Activated effector memory CD4-positive, alpha-beta T cell treated with Interleukin-2 at 50 U/mL for 16 hours (primary cell): ENCODE results near the gene H2BK1.

Experiments used
- DNase-seq: peaks from one replicate; pipeline ENCODE4 v3.0.0-alpha.2; 2020

Gene H2BK1

DNA sequence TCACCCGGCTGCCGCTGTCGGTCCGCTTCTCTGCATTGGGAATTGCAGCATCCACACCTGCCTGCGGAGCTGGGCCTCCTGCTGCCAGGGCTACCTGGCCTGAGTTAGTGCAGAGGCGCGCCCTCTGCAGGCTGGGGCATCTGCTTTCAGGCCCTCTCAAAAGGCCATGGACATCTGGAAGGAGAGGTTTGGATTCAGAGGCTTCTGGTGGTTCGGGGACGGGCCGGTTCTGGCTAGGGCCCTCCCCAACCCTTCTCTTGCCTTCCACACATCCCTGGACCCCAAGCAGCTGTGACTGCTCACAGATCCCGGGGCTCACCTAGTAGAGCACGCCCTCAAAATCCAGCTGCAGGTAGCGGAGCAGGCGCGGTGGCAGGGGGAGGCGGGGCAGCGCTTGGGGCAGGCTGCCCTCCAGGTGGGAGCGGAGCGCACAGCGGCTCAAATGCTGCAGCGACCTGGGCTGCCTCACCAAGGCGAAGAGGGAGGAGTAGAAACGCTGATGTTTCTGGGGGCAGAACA is 34.4 kb downstream of the H2BK1 start:
- DNase-seq, result no peak

DNA sequence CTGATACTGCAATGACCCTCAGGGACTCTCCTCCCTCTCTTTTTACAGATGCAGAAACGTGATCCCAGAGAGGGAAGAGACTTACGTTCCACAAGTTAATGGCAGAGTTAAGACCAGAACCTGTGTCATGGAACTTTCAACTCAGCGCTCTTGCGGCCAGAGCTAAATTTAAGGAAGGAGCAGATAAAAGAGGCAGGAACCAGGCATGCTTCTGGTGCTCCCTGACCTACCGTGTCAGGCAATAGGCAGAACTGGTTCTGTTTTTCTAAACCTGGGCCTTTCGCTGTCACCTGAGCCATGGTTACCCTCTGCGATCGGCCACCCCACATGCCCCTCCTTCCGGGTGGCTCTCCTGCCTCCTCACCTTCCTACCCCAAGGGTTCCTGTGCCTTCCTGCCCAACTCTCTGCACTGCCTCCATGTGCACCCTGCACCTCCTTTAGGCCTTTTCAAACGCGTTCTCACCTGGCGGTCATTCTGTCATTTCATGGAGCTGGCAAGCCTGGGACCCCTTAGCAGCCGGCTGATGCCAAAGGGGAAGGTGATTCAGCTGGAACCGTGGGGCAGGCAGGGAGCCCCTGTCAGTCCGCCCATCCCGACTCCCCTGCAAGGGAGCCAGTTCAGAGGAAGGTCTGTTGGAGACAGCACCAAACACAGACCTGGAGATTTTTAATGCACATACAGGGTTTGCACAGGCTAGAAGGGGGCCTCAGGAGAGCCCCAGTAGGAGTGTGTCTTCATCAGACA is 35.1 kb downstream of the H2BK1 start:
- no peak for DNase-seq

DNA sequence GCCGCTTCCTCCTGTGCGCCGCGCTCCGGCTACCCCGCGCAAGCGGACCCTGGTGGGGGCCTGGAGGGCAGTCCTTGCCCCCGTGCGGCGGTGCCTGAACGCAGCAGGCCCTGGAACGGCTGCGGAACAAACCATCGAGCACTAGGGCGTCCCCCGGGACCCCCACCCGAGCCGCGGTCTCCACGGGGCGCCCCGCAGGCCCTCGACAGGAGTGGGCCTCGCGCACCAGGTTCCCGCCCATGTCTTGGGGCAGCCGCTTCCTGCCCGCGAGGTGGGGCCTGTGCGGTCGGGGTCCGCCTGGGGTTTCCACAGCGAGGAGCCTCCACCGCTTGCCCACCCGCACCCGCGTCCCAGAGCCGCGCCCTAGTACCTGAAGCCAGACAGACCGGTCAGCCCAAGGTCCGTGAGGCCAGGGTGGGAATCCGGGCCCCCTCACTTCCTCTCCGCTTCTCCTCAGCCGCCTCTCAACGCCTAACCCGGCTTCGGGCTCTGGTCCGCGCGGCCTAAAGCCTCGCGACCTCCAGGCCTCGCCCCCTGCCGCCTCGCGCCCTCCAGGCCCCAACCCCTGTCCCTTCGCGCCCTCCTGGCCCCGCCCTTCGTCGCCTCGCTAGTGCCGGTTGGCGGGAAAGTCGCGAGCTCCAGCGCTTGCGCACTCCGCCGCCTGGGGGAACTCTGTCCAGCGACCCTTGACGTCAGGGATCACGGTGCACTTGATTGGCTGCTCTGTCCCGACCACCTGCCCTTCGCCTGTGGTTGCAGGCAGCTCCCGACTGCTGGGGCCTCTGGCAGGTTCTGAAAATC is 35.8 kb downstream of the H2BK1 start:
- no peak for DNase-seq

DNA sequence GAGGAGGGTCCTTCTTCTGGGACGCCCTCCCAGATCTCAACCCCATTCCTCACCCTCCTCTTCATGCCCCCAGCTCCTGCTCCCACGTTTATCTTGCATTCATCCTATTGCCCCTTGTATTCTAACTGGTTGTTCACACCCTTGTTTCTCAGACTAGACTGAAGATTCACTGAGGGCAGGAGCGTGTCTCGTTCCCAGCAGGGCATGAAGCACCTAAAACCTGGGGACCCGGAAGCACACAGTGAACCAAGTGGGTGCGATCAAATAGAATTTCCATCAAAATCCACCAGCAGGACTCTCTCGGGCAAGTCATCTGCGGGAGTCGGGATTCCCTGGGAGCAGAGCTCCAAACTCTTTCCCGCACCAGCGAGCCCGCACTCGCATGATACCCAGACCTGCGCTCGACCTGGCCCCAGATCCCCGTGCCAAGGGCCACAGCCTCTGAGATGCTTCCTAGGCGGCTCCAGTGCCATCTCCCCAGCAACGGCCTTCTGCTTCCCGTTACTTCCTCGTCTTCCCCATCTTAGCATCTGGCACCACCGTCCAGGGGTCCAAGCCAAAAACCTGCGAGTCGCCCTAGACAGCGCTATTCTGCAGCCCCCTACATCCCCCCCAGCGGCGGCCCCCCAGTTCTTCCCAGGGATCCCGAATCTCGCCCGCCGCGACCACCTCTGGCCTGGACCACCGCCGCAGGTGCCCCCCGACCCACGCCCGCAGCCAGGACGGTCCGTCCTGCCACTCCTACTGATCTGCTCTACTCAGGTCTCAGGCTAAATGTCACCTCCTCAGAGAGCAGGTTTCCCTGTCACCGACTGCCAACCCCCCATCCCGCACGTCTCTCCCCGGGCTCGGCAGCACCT is 36.7 kb downstream of the H2BK1 start:
- no peak for DNase-seq

DNA sequence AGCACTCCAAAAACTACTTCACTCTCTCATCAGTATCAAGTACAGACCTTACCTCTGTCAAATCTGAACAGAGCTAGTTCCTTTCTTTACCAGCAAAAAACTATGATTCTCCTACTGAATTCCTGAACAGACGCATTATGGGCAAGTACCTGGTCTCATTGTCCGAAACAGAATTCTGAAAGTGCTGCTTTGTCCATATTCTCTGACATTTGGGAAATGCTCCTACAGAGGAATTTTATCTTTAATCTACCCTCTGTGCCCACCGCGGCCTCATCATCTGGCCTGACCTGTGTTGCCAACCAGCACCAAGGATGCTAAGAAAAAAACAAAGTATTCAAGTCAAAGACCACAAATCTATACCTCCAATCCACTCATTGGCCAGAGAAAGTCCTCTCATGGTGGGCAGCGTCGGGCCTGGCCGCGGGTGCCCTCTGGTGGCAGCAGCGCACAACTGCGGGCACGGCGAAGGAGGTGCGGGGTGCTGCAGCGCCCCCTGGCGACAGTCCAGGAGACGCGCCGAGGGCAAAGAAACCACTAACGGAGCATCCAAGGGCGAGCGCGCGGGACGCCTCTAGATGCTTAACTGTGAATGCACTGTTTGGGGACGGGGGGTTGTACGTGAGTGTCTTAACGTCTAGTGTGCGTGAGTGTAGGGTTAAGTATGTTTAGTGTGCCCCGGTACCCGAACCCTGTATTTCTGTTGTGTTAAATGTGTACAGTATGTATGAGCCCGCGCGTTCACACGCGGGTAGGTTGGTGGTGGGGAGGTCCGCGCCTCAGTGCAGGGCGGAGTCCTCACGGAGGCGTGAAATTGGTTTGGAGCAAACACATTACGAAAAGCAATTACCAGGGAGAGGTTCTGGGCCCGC is 37.8 kb downstream of the H2BK1 start:
- DNase-seq, result peak; percentile 69

DNA sequence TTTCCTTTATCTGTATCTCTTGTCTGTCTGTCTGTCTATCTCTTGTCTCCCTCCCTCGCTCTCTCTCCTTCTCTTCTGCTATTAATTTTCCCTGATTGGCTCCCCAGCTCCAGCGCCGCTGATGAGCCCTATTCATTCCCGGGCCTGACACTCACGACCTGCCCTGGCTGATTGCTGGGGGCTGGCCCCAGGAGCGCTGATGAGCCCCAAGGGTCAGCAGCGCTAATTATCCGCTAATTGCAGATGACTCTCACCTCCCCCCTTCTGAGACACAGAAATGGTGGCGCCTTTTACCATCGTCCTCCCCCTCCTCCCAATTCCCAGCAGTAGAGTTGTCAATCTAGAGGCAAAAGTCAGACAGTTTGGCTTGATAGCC is 41.5 kb downstream of the H2BK1 start:
- no peak for DNase-seq

DNA sequence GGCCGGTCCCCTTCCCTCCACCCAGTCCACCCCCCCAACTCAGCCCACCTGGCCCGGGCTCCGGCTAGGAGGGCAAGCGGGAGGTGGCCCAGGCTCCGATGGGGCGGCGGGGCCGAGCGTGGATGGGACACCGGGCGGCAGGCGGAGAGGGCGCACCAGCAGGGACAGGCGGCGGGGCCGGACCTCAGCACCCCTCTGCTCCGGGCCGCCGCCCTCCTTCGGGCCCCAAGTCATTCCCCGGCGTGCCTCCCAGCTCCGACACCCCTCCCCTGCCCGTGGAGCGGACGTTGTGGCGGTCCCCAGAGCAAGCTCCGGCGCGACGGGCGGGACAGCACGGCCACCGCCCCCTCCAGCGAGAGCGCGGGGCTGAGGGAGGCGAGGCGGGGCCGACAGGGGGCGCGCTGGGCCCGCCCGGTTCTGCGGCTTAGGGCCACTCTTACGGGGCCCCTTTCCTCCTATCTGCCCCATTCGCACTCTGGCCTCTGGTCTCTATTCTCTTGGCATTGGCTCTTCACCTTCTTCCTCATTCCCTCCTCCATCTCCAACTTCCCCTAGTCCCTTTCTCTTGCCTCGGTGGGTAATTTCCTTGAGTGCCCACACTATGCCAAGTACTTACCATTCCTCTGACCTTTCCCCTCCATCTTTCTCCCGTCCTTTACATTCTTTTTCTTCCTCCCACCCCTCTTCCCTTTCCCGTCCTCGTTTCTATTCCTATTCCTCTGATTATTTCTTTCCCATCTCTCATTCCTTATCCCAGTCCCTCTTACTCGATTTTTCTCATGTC is 42.1 kb downstream of the H2BK1 start:
- DNase-seq, result peak; percentile 51

DNA sequence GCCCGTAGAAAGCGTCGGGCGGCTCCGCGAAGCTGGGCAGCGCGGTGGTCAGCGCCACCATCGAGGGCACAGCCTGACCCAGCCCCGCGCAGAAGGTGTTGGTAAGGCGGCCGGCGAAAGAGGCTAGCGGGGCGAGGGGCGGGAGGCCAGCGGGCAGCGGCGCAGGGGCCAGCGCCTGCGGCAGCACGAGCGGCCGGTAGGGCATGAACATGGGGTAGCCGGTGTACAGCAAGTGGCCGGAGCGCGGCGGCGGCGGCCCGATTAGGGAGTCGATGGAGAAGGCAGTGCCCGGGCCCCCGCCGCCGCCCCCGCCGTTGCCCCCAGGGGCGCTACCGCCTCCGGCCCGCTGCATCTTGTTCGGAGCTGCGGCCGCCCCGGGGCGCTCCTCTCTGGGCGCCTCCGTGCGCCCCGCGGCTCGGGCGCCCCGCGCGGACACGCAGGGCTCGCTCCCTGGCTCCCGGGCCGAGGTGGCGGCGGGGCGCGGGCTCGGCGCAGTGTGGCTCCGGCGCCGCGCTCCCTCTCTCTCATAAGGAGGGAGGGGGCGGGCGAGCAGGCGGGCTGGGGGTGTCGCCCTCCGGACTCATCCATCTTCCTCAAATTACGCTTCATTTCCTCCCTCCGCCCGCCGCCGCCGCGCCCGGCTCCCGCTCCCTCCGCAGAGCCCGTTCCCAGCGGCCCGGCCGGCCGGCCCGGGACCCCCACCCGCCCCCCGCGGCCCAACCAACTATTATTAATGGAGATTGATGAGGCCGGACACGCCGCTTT is 42.9 kb downstream of the H2BK1 start, which contains the start of gene GBX1:
GBX1 (minus strand) TSS at position 498 of the 765 bp plus-strand sequence; CDS start at position 352, 146 bp downstream.
- DNase-seq, result no peak

DNA sequence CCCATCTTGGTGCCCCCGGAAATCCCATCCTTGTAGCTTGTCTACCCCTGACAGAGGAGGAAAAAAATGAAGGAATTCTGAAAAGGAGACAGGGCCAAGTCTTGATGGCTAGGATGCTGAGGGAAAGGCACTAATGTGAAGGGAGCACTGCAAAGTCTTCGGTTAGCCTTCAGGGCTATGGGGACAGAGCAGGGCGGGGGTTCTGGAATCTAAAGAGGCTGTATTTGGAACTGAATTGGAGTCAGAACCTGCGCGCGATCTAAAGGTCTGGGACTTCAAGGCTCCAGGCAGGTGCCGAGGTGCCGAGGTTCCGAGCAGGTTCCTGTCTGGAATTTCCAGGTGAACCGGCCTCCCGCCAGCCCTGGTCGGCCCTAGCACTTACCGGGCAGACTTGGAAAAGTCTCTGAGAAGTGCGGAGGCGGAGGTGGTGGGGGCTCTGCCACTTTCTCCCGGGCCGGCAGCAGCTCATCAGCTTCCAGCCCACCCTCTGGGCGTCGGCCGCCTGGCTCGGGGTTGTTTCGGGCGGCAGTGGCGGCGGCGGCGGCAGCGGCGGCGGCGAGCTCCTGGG is 43.6 kb downstream of the H2BK1 start:
- no peak for DNase-seq

DNA sequence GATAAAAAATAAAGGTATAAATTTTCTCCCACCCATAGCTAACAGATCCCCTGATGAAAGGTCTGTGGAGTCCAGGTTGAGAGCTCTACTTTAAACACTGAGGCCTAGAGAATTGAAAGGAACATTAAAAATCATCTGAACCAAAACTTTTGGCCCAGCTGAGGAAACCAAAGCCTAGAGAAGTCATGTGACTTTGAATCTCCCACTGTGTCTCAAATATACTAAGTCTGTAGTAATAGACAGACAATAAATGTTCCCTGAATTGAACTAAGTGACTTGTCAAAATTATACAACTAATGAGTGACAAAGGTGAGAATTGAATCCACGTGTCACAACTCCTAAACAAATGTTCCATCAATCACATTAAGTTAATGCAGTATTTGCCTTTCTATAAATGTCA is 48.5 kb downstream of the H2BK1 start:
- no peak for DNase-seq
